ENCODE data around the gene PITRM1.

The PITRM1 gene

DNA sequence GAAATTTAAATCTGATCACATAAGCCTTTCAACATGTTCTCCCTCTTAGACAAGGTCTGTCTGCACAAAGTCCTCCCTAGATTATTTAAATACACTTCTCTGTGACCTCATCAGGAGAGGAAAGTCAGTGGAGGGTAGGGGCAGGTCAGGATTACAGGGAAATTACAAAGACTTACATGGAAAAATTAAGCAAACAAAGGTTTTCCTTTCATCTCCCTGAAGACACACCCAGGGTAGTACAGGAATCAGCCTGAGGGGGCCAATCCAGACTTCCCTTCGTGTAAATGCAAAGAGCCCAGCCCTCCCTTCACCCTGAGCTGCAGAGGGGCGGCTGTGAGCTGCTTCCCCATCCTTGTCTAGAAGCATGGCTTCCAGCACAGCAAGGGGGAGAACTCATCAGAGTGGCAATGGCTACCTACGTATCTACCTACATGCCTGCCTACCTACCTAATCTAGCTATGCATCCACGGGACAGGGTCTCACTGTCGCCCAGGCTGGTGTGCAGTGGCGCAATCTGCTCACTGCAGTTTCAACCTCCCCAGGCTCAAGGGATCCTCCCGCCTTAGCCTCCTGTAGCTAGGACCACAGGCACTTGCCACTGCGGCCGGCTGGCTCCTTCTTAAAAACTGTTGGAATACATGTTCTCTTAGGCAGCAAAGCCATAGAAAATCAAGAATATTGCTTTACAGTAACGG is 33.2 kb downstream of the PITRM1 start:
- no peak for DNase-seq (ENCODE audit: low read depth)

DNA sequence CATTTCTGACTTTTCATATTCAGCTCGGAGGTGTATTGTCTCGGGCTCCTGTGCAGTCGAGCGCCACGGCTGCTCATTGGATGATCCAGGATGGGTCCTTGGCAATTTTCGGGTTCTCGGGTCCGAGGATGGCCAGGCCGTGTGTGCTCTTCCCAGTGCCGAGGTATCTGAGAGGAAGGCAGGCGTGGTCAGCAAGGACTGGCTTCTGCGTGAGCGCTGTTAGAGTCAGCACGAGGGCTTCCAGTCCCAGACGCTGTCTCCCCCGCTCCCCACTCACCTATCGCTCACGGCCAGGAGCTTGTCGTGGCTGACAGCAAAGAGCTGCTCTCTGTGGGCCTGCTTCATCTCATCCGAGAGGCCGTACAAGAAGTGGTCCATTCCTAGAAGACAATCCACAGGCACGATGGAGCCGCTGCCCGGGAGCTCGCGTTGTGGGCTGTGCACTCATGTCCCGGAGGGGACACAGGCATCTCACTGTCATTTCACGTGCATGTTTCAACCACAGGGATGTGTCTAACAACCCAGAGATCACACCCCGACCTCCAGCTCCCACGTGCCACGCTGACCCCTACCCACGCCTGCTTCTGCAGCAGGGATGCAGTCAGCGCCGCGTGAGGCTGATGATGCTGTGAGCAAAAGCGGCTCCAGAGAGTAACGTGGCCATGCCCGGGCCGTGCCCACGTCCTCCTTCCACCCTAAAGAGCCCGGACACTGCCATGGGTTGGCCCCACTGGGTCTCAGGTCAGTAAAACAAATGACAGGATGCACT is 34.4 kb downstream of the PITRM1 start:
- DNase-seq (ENCODE audit: low read depth): no peak

DNA sequence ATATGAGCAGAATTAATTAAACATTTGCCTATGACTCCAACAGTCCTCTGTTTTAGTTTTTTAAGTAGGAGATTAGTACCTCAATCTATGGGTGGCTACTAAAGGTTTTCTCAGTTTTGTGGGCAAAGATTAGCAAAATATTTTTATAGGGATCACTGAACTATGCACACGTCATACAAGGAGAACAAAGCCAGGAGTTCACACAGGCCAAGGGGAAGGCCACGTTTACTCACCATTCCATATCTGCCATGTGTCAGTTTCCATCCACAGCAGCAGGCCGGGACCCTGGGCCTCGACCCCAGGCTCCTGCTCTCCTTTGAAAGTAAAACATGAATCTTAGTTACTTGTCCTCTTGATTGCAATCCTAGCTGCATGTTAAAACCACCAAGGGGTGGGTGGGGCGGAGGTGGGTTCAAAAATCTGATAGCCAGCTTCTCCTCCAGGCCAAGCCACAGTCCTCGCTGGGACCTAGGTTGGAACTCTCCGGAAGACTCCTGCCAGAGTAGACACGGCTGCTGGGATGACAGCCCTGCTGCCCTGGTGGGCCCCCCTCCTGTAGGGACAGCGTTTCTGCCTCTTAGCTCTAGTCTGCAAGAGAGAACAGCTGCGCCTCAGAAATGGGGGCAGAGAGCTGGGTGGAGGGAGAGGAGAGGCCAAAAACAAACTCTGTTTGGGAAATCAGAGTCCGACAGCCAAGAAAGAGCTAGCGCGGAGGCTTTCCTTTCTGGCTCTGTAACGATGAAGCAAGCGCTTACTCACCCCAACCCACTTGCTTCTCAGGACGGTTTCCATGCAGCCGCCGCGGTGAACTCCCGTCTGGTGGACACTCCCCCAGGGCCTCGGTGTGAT is 35.6 kb downstream of the PITRM1 start:
- peak; percentile 85 for DNase-seq (ENCODE audit: low read depth)

DNA sequence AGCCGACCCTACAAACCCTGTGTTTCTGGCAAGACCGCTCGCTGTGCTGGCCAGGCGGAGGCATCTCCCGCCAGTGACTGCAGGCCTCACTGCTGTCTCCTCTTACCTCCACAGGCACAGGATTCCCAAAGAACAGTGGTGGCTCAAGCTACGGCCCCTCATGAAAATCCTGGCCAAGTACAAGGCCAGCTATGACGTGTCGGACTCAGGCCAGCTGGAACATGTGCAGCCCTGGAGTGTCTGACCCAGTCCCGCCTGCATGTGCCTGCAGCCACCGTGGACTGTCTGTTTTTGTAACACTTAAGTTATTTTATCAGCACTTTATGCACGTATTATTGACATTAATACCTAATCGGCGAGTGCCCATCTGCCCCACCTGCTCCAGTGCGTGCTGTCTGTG is 36.2 kb downstream of the PITRM1 start:
- DNase-seq (ENCODE audit: low read depth): peak; percentile 11

DNA sequence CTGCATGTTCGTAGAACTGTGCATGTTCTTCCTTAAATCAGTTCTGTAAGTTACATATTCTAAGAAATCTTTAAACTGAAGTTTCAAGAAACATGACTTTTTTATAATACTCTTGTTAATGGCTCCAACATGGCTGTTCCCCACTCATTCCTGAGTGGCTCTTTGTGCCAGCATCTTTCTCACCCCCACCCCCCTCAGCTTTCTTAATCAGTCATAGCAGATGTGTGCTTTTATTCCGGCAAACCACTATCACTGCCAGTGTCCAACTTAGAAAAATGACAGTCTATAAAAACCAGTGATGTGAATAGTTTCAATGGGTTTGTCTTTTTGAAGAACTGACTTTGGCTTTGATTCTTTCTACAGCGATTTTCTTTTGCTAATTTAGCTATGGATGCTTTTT is 37.6 kb downstream of the PITRM1 start:
- no peak for DNase-seq (ENCODE audit: low read depth)

DNA sequence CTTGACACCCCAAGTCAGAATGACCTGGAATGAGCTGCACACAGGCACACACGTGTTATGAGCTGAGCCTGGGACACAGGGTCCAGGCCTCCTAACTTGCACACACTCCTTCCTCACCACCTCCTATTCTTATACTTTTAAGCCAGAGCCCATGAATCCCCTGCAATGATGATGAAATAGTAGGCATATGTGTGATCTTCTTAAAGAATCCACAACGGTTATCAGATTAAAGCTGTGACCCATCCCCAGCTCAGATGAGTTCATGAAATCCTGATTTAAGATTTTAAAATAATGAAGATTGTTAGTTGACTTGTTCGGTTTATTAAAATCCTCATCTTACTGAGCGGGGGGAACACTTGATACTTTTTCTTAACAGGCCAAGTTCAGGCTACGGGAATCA is 38.6 kb downstream of the PITRM1 start:
- DNase-seq (ENCODE audit: low read depth): no peak

DNA sequence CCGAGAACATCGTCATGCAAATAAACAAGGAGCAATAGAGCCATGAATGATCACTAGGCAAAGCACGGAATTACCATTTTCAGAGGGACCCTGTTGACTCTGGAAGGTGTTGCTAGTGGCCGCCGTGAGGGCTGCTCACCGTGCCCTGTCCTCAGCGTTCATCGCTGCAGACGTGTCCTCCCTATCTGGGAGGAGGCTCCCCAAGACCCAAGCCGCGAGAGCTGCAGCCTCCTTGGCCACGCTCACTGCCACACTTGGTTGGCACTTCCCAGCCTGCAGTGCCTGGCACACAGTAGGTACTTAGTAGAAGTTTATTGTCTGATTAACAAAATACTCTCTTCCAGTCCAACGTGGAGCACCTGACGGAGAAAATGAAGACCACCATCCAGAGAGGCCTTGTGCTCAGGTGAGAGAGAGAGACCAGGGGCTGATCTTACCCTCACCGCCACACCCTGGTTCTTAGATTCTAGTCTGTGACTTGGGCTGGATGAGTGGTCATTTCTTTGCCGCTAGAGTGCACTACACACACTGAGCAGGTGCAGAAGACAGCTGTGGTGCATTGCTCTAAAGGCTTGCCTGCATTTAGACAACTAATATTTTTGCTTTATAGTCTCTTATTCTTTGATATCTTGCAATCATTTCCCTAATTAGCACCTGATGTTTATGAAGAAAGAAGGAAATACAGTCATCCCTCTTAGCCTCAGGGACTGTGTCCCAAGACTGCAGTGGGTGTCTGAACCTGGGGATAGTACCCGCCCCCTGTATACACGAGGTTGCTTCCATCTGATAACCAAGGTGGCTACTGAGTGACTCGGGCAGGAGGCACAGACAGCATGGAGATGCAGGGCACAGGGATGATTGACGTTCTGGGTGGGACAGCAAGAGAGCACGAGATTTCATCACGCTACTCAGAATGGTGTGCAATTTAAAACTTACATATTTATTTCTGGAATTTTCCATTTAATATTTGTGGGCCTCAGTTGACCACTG is 40.3 kb downstream of the PITRM1 start:
- DNase-seq (ENCODE audit: low read depth): peak; percentile 20

DNA sequence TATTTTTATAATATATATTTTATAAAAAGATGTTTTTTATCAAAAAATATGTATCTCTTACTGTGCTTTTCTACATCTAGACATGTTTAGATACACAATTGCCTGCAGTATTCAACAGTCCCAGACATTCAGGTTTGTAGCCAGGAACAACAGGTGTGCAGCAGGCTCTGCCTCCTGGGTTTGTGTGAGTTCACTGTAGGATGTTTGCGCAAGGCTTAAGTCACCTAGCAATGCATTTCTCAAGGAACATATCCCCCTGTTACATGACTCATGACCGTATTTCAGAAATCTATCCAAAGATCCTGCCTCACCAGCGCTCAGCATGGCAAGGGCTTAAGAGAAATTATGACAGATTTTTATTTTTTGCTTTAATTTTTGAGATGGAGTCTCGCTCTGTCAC is 41.5 kb downstream of the PITRM1 start:
- DNase-seq (ENCODE audit: low read depth): peak; percentile 18

DNA sequence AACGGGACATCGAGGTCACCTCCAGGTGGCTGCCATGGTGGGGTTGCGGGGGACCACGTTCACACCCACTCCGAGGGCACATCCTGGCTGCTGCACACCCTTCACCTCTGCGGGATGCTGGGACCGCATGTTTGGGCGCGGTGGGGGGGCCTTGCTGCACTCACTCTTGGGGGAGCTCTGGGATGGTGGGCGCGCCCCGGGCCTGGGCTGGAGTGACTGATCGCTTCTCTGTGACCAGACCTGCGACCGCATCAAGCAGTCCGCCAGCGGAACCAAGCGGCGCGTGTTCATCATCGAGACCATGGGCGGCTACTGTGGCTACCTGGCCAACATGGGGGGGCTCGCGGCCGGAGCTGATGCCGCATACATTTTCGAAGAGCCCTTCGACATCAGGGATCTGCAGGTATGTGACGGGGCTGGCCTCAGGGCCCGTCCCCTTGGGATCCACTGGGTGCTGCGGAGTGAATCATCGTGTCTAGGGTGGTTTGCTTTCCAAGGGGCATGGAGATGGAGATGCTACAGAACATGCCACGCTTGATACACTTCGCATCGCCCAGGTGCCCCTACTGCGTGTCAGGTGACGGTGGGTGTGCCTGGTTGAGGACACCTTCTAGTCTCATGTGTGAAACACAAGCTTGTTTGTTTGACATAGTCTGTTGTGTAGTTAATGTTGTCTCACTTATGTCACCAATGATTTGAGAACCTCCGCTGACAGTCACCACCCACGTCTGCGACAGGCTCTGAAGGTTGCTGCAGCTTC is 42.8 kb downstream of the PITRM1 start:
- no peak for DNase-seq (ENCODE audit: low read depth)

DNA sequence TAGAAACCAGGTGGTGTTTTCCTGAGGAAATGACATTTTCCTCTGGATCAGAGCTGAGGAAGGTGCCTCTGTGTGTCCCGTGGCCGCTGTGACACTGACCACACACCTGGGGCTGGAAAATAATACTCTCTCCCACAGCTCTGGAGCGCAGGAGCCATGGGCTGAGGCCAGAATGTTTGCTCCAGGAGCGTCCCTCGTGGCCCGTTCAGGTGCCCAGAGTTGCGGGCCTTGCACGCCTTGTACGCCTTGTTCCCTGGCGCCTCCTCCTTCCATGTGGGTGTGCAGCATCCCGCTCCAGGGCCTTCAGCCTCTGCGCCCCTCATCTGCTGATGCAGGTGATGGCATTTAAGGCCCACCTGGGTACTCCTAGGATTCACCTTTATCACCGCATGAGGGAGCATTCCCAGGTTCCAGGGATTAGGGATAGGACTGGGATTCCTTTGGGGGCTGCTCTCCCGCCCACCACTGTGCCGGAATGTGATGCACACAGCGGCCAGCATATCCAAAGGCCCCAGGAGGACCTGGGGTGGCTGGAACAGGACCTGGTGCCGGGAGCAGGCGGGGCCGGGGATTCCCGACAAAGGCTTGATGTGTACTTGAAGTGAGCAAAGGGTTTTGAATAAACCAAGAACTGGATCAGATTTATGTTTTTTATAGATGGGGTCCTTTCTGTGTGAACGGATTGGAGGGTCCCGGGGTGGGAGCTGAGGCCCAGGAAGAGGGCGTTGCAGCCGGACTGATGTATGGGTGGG is 44.0 kb downstream of the PITRM1 start:
- DNase-seq (ENCODE audit: low read depth): no peak

DNA sequence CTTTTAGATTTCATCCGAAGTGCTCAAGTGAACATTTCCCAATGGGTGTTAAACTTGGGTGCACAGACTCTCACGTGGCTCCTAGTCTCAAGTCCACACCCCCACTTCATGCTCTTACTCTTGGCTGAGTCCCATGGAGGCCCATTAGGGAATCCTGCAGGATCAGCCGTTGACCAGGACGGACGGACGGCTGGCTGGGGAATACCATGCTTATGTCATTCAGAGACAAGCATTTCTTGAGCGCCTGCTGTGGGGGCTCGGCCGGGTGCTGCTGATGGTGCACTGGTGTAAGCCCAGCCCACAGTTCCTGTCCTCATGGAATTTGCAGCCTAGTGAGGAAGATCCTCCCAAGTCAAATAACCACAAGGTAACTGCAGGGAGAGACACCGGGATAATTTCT is 44.7 kb downstream of the PITRM1 start:
- no peak for DNase-seq (ENCODE audit: low read depth)

DNA sequence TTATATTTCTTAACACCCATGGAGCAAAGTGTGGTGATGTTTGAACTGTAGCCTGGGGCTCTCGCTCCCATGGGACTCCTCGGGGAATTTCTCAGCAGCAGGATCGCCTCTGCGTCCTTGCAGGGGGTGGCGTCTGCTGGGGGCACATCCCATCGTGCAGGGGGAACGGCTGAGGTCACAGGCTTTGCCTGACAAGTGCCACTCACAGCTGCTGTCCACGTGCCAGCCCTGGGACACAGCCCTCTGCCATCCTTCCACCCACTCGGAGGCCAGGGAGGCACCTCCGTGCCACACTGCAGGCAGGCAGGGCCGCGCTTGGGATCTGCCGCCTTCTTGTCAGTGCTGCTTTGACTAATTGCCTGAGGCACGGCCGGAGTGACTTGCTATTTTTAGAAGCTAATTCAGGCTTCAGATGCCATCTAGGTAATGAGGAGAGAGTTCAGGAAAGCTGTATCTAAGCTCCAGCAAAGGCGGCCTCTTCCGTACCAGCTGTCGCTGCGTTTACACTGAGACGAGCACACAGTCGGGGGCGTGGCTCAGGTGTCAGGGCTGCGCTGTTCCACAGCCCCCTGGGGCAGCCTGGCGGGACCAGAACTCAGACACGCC is 45.7 kb downstream of the PITRM1 start:
- no peak for DNase-seq (ENCODE audit: low read depth)

DNA sequence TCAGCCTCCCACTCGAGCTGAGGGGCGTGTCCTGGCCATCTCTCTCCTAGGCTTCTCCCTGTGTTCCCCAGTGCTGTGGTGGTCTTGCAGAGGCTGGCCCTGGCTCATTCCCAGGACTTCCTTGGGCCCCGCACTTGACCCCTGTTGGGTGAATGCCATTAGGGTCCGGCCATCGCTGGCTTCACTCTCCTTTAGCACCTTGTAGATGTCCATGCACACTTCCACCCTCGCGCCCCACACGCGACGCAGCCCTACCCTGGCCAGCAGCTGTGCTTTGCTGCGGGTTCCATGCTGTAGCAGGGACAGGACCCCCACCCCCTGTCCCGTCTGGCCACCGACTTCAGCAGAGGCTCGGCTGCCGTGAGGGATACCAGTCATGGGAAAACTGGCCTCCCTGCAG is 46.3 kb downstream of the PITRM1 start:
- no peak for DNase-seq (ENCODE audit: low read depth)

DNA sequence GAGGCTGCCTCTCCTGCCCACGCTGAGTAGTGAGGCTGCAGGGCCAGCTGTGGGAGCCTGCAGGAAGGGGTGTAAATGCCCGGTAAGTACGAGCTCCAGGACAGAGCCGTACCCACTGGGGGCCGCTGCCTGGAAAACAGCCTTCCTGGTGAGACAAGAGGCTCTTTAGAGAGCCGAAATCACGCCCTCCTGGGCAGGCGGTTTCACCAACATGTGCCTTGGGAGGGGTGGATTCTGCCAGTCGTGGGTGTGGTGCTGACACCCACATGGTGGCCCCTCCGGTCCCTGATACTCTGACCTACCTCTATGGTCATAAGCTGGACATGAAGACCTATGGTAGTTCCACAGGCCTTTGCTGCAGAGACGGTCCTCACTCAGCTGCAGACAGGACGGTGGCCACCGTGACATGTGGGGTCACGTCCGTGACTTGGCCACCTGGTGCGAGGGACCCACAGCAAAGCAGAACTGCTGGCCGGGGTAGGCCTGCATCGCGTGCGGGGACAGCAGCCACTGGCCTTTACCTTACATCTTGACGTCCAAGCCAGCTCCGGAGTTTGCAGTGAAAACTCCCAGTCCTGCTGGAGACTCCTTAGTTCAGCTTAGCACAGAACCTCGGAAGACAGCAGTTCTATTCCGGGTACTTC is 46.9 kb downstream of the PITRM1 start:
- no peak for DNase-seq (ENCODE audit: low read depth)

DNA sequence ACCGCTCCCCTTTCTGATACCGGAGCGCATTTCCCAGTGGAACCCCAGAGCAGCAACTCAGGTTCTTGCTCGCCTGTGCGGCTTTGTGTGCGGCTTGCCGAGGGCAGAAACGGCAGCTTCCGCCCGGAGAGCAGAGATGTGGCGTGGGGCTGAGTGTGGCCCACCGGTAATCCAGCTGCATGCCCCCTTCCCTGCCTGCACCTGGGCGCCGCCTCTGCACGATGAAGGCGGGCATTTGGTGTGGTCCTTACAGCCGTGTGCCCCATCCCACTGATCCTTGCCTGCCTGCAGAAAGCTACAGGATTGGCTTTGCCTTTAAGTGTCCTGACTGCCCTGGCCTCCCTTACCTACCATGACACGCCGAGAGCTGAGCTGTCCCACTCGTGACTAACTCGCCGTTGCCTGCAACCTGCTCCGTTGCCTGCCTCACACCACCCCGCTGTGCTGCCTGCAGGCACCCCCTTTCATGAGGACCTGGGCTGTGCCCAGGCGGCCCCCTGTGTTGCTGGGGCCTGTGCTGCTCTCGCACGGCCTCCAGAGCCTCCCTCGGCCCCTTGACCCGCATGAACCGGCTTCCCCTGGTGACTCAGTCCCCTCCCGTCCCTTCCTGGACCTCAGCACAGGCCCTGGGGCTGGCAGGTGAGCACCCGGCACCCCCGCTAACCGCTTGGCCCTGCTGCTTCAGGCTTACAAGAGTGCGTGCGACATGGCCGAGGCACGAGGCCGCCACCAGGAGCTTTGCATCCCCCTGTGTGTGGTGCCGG is 48.0 kb downstream of the PITRM1 start:
- no peak for DNase-seq (ENCODE audit: low read depth)

DNA sequence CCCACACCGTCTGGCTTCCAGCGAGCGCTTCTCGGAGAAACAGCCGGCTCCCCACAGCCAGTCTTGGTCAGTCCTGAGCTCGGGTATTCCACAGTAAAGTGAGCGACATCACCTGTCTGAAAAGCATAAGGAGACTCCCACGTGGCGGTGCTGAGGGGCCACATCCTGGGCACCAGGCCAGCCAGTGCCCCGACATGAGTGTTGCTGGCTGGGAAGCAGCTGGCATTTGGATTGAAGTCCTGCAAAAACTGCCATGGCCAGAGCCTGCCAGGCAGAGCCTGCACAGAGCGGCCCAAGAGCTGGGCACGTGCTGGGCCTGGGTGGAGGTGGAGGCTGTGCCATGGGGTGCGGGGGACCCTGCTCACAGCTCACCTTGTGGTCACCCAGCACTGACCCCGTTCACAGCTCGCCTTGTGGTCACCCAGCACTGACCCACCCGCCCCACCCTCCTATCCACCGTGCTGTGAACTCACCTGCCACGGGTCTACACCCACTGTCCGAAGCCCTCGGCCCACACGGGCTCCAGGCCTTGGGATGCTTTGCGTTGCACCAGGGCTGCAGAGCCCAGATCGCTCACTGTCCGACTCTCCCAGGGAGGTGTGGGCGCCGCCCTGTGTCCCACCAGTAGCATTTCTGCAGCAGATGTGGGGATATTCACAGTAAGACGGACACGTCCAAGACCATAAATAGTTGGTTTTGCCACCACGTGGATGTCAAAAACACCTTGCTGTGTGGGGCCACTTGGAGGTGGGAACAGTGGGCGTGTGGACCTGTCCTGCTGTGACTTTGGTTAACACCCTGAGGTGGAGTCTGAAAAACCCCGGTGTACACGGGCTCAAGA is 48.8 kb downstream of the PITRM1 start:
- DNase-seq (ENCODE audit: low read depth): no peak

DNA sequence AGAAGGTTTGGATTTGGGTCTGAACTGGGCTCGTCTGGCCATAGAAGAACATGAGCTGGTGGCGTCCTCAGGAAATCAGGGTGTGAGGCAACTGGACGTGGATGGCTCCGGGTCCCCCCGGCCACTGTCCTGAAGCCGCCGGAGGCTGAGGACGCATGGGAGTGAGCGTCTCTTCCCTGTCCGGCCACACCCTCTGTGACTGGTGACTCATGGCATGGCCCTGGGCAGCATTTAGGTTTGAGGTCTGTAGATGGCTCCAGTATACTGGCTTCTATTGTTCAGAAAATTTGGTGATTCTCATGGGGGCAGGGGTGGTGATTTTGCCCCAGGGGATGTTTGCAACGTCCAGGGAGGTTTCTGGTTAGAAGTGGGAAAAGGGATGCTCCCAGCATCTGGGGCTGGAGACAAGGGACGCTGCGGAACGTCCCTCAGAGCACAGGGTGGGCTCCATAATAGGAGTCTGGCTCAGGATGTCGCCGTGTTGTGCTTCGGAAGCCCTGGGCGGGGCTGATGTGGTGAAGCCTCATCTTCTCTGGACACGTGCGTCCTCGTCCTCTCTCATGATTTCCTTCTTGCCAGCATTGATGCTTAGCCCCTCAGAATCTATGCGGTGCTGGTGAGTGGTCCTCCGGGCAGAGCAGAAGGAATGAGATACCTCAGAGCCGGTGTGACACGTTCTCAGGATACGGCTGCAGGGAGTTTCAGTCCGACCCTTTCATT is 49.9 kb downstream of the PITRM1 start:
- DNase-seq (ENCODE audit: low read depth): no peak
